ENCODE measurements around the gene STARD7. TPM values are rescaled to one million over a fixed set of nuclear protein-coding genes. Genes with fewer than 3 reads are reported as not detected.

The STARD7 gene
- total and polyA plus RNA-seq, 2 of the 13 experiments (the other 11 are each of a cell fraction or from before 2014, with no cell fraction given): 88.2 to 300 TPM

- TF ChIP-seq CSRNP1 (CRISPR knock-in tag; IDR thresholded peaks at IDR 0.05) (peak; percentile 29; the same call in 1 of the 2 replicates), RNF219 (CRISPR knock-in tag; IDR thresholded peaks at IDR 0.05) (no peak), ZNF616 (CRISPR knock-in tag; IDR thresholded peaks at IDR 0.05; ENCODE audit: low read depth) (peak; percentile 90; the same call in 1 of the 2 replicates), ZNF101 (CRISPR knock-in tag; IDR thresholded peaks at IDR 0.05; ENCODE audit: borderline replicate concordance, low read depth) (0 out of 2 replicates have a peak, but pooled peaks have one; percentile 85), SALL1 (CRISPR knock-in tag; IDR thresholded peaks at IDR 0.05) (peak; percentile 74), FOSL2 (CRISPR knock-in tag; IDR thresholded peaks at IDR 0.05) (peak; percentile 52; the same call in 1 of the 2 replicates), ZMYM2 (CRISPR knock-in tag; IDR thresholded peaks at IDR 0.05) (no peak), ZFP91 (CRISPR knock-in tag; IDR thresholded peaks at IDR 0.05; ENCODE audit: borderline replicate concordance) (peak; percentile 93; the same call in 1 of the 2 replicates), POLR2G (IDR thresholded peaks at IDR 0.05; ENCODE audit: low read depth, low read length) (peak; percentile 99), ZBTB21 (CRISPR knock-in tag; IDR thresholded peaks at IDR 0.05) (no peak), ZNF562 (CRISPR knock-in tag; IDR thresholded peaks at IDR 0.05; ENCODE audit: borderline replicate concordance) (no peak), ZNF354B (CRISPR knock-in tag; IDR thresholded peaks at IDR 0.05) (no peak), HNF1A (IDR thresholded peaks at IDR 0.05; ENCODE audit: low read depth) (no peak), HNF1A (CRISPR knock-in tag; IDR thresholded peaks at IDR 0.05; ENCODE audit: borderline replicate concordance) (peak; percentile 59; the same call in 1 of the 2 replicates), ZFP37 (CRISPR knock-in tag; IDR thresholded peaks at IDR 0.05; ENCODE audit: borderline replicate concordance) (no peak; the same call in 1 of the 2 replicates), SP5 (CRISPR knock-in tag; IDR thresholded peaks at IDR 0.05; ENCODE audit: borderline replicate concordance, low read depth) (no peak), RARG (CRISPR knock-in tag; IDR thresholded peaks at IDR 0.05; ENCODE audit: low read depth) (peak; percentile 96; the same call in 1 of the 2 replicates), ZSCAN9 (CRISPR knock-in tag; IDR thresholded peaks at IDR 0.05; ENCODE audit: borderline replicate concordance) (no peak; the same call in 1 of the 2 replicates), TP53 (CRISPR knock-in tag; conservative IDR thresholded peaks at IDR 0.05) (no peak)
These were observed at the start of gene STARD7 (continued) for GRCh38 chr2:96208143-96209010.
